GM12875 (cell line): ENCODE measurements around the gene TMEM129.

Experiments
- H3K4me3 ChIP-seq: one replicate; pipeline ENCODE4 v1.5.1; 2011; ENCODE audit warnings: low read depth, low read length, control low read depth
- CTCF ChIP-seq: IDR thresholded peaks from 2 replicates; pipeline ENCODE4 v1.5.1; 2011; ENCODE audit warnings: low read depth, mild to moderate bottlenecking, control low read depth, inconsistent platforms, low read length, moderate library complexity, borderline replicate concordance; ENCODE audit not compliant: insufficient read depth

The TMEM129 gene

DNA sequence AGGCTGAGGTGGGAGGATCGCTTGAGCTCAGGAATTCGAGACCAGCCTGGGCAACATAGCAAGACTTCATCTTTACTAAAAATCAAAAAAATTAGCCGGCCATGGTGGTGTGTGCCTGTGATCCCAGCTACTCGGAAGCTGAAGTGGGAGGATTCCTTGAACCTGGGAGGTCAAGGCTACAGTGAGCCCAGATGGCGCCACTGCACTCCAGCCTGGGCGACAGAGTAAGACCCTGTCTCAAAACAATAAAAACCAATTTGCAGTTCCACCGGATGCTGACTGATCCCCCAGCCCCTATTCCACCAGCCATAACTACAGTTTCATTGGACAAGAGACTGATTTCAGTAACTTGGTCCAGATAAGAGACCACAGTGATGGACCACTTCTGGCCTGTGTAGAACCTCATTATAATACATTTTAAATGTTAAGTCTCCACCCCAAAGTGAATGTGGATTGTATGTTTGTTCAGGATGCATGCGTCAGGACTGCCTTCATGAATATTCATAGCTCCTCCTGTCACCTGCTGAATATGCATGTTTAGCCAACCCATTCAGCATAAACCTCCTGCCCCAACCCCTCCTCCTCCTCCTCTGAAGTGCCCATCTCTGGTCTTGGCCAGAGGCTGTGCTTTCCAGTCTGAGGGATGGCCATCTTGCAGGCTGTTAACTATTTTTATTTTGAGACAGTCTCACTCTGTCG, 6.7 kb downstream of the TMEM129 start:
- no peak for TF ChIP-seq CTCF
- H3K4me3 ChIP-seq = peak overlapping the region; percentile 90

- H3K4me3 ChIP-seq = peak overlapping the region; percentile 90
- TF ChIP-seq CTCF = no peak
These were observed 7.9 kb downstream of the TMEM129 start for GRCh38 chr4:1713003-1713851.

- H3K4me3 ChIP-seq = peak within 1 kb of the TSS; percentile 90
- TF ChIP-seq CTCF = no peak
These were observed 8.7 kb downstream of the TMEM129 start, which contains the start of gene SLBP for GRCh38 chr4:1712216-1713002. Gene SLBP, minus strand, starts transcription at chr4:1712319. Its CDS starts 131 bp downstream, at chr4:1712188.

- TF ChIP-seq CTCF = no peak
These were observed 9.4 kb downstream of the TMEM129 start for GRCh38 chr4:1711571-1712215.

DNA sequence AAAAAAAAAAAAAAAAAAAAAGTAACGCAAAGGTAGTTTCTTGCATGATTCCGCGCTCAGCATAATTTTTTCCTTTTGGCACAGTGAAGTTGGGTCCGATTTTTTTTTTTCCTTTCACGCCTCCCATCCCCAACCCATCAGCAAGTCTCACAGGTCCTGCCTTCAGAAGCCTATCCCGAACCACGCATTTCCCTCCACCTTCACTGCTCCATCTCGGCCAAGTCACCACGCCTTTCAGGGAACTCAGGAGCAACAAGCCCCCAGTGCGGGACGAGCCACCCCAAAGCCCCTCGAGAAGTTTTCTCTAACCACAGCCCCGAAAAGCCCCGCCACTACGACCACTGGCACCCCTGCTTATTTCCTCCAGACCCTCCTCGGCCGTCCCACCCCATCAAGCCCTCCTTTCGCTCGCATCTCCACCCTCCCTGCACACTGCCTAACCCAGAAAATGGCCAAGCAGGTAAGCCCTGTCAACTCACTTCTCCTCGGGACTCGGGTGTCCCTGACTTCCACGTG, 10.0 kb downstream of the TMEM129 start:
- peak overlapping the region; percentile 90 for H3K4me3 ChIP-seq

More at GRCh38 chr4:1711571-1712215, 9.4 kb downstream of the TMEM129 start:
- peak overlapping the region; percentile 90 for H3K4me3 ChIP-seq

DNA sequence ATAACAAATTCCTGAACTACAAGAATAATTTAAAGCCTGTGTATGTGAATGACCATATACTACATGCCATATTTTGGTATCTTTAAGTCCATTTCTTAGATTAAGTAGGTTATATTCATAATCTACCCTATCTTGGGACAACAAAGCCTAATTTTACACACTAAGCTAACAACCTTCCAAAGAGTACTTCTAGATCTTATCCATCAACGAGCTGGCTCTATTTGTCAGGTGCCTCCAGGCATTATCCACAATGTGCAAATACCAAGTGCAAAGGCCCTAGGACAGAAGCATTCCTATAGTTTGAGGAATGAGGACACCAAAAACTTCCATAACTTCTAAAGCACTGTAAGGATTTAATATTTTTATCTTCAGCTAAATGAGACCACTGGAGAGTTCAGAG, 12.5 kb downstream of the TMEM129 start:
- no peak overlapping the region for H3K4me3 ChIP-seq
- TF ChIP-seq CTCF = no peak

More for the DNA sequence above, 10.0 kb downstream of the TMEM129 start:
- TF ChIP-seq CTCF = no peak
